HepG2 (cell line): Measurements from ENCODE around the gene IGDCC3. TPM values are rescaled to one million over a fixed set of nuclear protein-coding genes. Genes with fewer than 3 reads are reported as not detected.
A peak's percentile ranks its signal among the peaks of the same experiment; 100 is the strongest.

Experiments
- ATAC-seq: fragments of 200-7000 bp; cut with Tn5 transposase; 3 replicates; pipeline ENCODE4 v1.9.1; 2020; ENCODE audit warnings: mild to moderate bottlenecking, moderate library complexity
- BruUV-seq: library from RNA; stranded (reverse); fragments of 400-500 nt; replicated peaks from 2 replicates; lab custom pipeline; 2021; lab: Mats Ljungman, UMichigan
- CTCF ChIA-PET: fragments of 300-600 bp; formaldehyde crosslinking; extraction: SDS; loops from one replicate; lab custom pipeline; 2021; ENCODE audit warnings: low total read pairs, inconsistent platforms, low intra/inter-chr PET ratio; lab: Yijun Ruan, JAX
- POLR2A ChIA-PET: fragments of 350-600 bp; sonication (Branson Sonifier 250); formaldehyde crosslinking; loops from one replicate; lab custom pipeline; 2020; ENCODE audit warnings: antibody characterized with exemption, inconsistent platforms; lab: Yijun Ruan, JAX
- DNase-seq: peaks from one replicate; pipeline ENCODE4 v3.0.0-alpha.2; 2015; ENCODE audit warnings: low spot score
- FAIRE-seq: peaks from 3 replicates; lab custom pipeline; 2011; peaks lifted over from hg19 to GRCh38; lab: Jason Lieb, UNC
- H2AFZ ChIP-seq: one replicate; pipeline ENCODE4 v1.6.1; 2011; ENCODE audit warnings: low read length, inconsistent platforms
- H3K27ac ChIP-seq: fragments of 300-600 bp; 3 replicates; pipeline ENCODE4 v1.8.0; 2011; ENCODE audit warnings: mixed run types, mild to moderate bottlenecking, mixed read lengths, low read length, inconsistent platforms; ENCODE audit not compliant: insufficient read depth; ENCODE audit errors: extremely low read length
- H3K27me3 ChIP-seq, 2 experiments: fragments of 200-600 bp in 1 of 2; 2 replicates in 1 of 2; 3 replicates in 1 of 2; pipeline versions ENCODE4 v1.6.0 to v1.8.0; 2011; ENCODE audit warnings: low read length in 2 of 2, mild to moderate bottlenecking in 2 of 2, moderate library complexity in 2 of 2, inconsistent platforms in 1 of 2; ENCODE audit not compliant: insufficient read depth in 2 of 2, control insufficient read depth in 1 of 2
- H3K36me3 ChIP-seq, 2 experiments: fragments of 200-600 bp in 1 of 2; replicated peaks in 1 of 2; 2 replicates in 1 of 2; 3 replicates in 1 of 2; pipeline versions ENCODE4 v1.5.1 to v1.8.0; 2011; ENCODE audit warnings: low read length in 2 of 2, inconsistent platforms in 1 of 2; ENCODE audit not compliant: insufficient read depth in 2 of 2, control insufficient read depth in 1 of 2
- H3K4me1 ChIP-seq: 2 replicates; pipeline ENCODE4 v1.5.1; 2012; ENCODE audit warnings: low read length, inconsistent platforms; ENCODE audit not compliant: insufficient read depth
- H3K4me2 ChIP-seq: 2 replicates; pipeline ENCODE4 v1.6.0; 2011; ENCODE audit warnings: low read depth, low read length, inconsistent platforms
- H3K4me3 ChIP-seq, 3 experiments: fragments of 200-600 bp in 1 of 3; sonication (generic), shearing (Covaris generic) in 1 of 3; replicated peaks in 1 of 3; 2 replicates each; pipeline ENCODE4 v1.5.1; 2011 to 2016; ENCODE audit warnings: low read length in 3 of 3, inconsistent platforms in 2 of 3, low read depth in 2 of 3, mild to moderate bottlenecking in 2 of 3, control low read depth in 1 of 3, mixed read lengths in 1 of 3; ENCODE audit not compliant: insufficient read depth in 1 of 3
- H3K79me2 ChIP-seq: one replicate; pipeline ENCODE4 v1.6.1; 2011; ENCODE audit warnings: low read length, inconsistent platforms; ENCODE audit not compliant: insufficient read depth
- H3K9ac ChIP-seq: 2 replicates; pipeline ENCODE4 v1.6.0; 2011; ENCODE audit warnings: mild to moderate bottlenecking, low read depth, low read length, inconsistent platforms; ENCODE audit not compliant: insufficient read depth
- H3K9me3 ChIP-seq: 2 replicates; pipeline ENCODE4 v1.5.1; 2012; ENCODE audit warnings: mild to moderate bottlenecking, low read length
- H4K20me1 ChIP-seq: 2 replicates; pipeline ENCODE4 v1.6.0; 2011; ENCODE audit warnings: inconsistent platforms, mild to moderate bottlenecking, low read length, moderate library complexity; ENCODE audit not compliant: insufficient read depth
- AGO2 ChIP-seq: fragments of 200-400 bp; formaldehyde crosslinking; optimal IDR thresholded peaks from 2 replicates; pipeline ENCODE3; 2017; ENCODE audit warnings: mild to moderate bottlenecking, low read depth, low read length, moderate library complexity
- AHR ChIP-seq: IDR thresholded peaks from 2 replicates; pipeline ENCODE4 v1.6.1; 2018; ENCODE audit warnings: missing genetic modification reagents, missing compliant biosample characterization
- HNF4G ChIP-seq, 2 experiments: sonication (generic) in 1 of 2; formaldehyde crosslinking in 1 of 2; IDR thresholded peaks; 2 replicates each; pipeline versions ENCODE4 v1.4.0 to v1.6.1; 2011 to 2020; ENCODE audit warnings: borderline replicate concordance in 2 of 2, low read depth in 2 of 2, mild to moderate bottlenecking in 2 of 2, low read length in 1 of 2, missing genetic modification reagents in 1 of 2, moderate library complexity in 1 of 2
- KDM5B ChIP-seq: sonication (generic); formaldehyde crosslinking; IDR thresholded peaks from 2 replicates; pipeline ENCODE4 v1.4.0; 2020; ENCODE audit warnings: missing genetic modification reagents, mild to moderate bottlenecking, borderline replicate concordance
- MXD4 ChIP-seq: IDR thresholded peaks from 2 replicates; pipeline ENCODE4 v1.6.1; 2016; ENCODE audit warnings: mild to moderate bottlenecking, missing biosample characterization, missing genetic modification reagents
- ZNF768 ChIP-seq: sonication (generic); formaldehyde crosslinking; IDR thresholded peaks from 2 replicates; pipeline ENCODE4 v1.4.0; 2020; ENCODE audit warnings: missing genetic modification reagents
- ZNF772 ChIP-seq: sonication (generic); formaldehyde crosslinking; IDR thresholded peaks from 2 replicates; pipeline ENCODE4 v1.5.0; 2020; ENCODE audit warnings: mild to moderate bottlenecking, missing genetic modification reagents
- ZNF816 ChIP-seq: sonication (generic); formaldehyde crosslinking; IDR thresholded peaks from 2 replicates; pipeline ENCODE4 v1.8.0; 2022; ENCODE audit warnings: missing genetic modification reagents, mild to moderate bottlenecking, borderline replicate concordance
- ZUFSP ChIP-seq: sonication (generic); formaldehyde crosslinking; IDR thresholded peaks from 2 replicates; pipeline ENCODE4 v1.9.0; 2021; ENCODE audit warnings: missing genetic modification reagents, mild to moderate bottlenecking, borderline replicate concordance
- WGBS: methylation state at CpG from one replicate; pipeline ENCODE4 v1.1.6; 2017; ENCODE audit warnings: low lambda C conversion rate; 5-methylcytosine and 5-hydroxymethylcytosine counted together
- in situ Hi-C: cut with HindIII; loops from 2 replicates; pipeline ENCODE4 v1.10.0; 2017; ENCODE audit warnings: low pct_unique_long_range_greater_than_20kb; ENCODE audit not compliant: extremely low pct_ligation_motif_present
- intact Hi-C: fragments of 100-400 bp; cut with micrococcal nuclease; formaldehyde crosslinking; loops from one replicate; pipeline ENCODE4 v1.10.0; 2022; ENCODE audit not compliant: unreplicated experiment
- polyA plus RNA-seq, 8 experiments: library from polyadenylated mRNA; depleted of rRNA in 3 of 8; stranded (reverse) in 7 of 8; unstranded in 1 of 8; fragments of >200 nt; fragmentation: Illumina TruSeq in 4 of 8; extraction: Trizol in 4 of 8; gene quantifications; 2 replicates each; pipeline versions ENCODE4 v1.2.1 to v1.2.3, GENCODE V29; 2011 to 2016; ENCODE audit warnings: low read depth in 4 of 8, missing spikeins in 1 of 8, mixed read lengths in 1 of 8; ENCODE audit not compliant: insufficient read depth in 1 of 8
- total RNA-seq, 5 experiments: library from RNA; depleted of rRNA; stranded (reverse); fragments of >200 nt; fragmentation: Illumina TruSeq; extraction: Trizol; gene quantifications; 2 replicates each; pipeline ENCODE4 v1.2.3, GENCODE V29; 2016; ENCODE audit warnings: low read depth in 1 of 5

Gene IGDCC3
- total and polyA plus RNA-seq, 2 of the 13 experiments (the other 11 are each of a cell fraction or from before 2014, with no cell fraction given) = 30.1 to 51.8 TPM

GRCh38 chr15:65394280-65394789 is 16.5 kb upstream of the IGDCC3 start:
- no peaks in the 10 kb centered on the region for H3K79me2 ChIP-seq

More at GRCh38 chr15:65394280-65394789, 16.5 kb upstream of the IGDCC3 start:
- DNase-seq = no peak
- no peak for FAIRE-seq
- POLR2A ChIA-PET = interaction anchor here (1.5 kb wide), 1 partner anchor 90 kb away, joined by 6 read pairs; the partner anchor contains the start of gene RNU5B-1
- in situ Hi-C loops (no loop called here), intact Hi-C loops (no loop called here)
- no peak overlapping the region for H3K27ac ChIP-seq
- ATAC-seq = no peak
- H3K4me3 ChIP-seq = no peak overlapping the region
- TF ChIP-seq KDM5B (CRISPR knock-in tag) (no peak), AGO2 (no peak), AHR (CRISPR knock-in tag) (no peak), ZNF772 (no peak), ZNF816 (CRISPR knock-in tag) (no peak), MXD4 (CRISPR knock-in tag) (no peak), HNF4G (IDR thresholded peaks at IDR 0.05; ENCODE audit: borderline replicate concordance, low read depth, low read length) (no peak), HNF4G (CRISPR knock-in tag; IDR thresholded peaks at IDR 0.05; ENCODE audit: borderline replicate concordance, low read depth) (no peak), ZNF768 (CRISPR knock-in tag) (peak; percentile 70; the same call in 1 of the 2 replicates), ZUFSP (no peak)
- TF ChIP-seq, all 625 proteins: peak for 1
- no peaks in the 10 kb centered on the region for H3K36me3 ChIP-seq
- no peak overlapping the region for H2AFZ ChIP-seq
- H3K4me1 ChIP-seq = peaks cover 42% of the 10 kb centered on the region
- no peaks in the 10 kb centered on the region for H3K9me3 ChIP-seq
- no peaks in the 10 kb centered on the region for H4K20me1 ChIP-seq
- H3K27me3 ChIP-seq = peaks cover 3 to 41% of the 10 kb centered on the region in 2 experiments; a peak in 4 of 5 replicates
- no peak overlapping the region for H3K9ac ChIP-seq
- CTCF ChIA-PET = no interaction called here
- WGBS = 43% methylated on average over 10 of the region's 11 CpGs
- no TSS peak for BruUV-seq
- H3K4me2 ChIP-seq = no peak overlapping the region
